OCI-LY1 (cell line): ENCODE measurements around the gene JOSD2.

Experiments used
- CTCF ChIP-seq: fragments of 200-600 bp; sonication (generic), shearing (Covaris generic); IDR thresholded peaks from 2 replicates; pipeline ENCODE4 v1.5.1; 2017; ENCODE audit warnings: mild to moderate bottlenecking, antibody characterized with exemption, low read length, moderate library complexity, mixed read lengths
- EZH2 ChIP-seq: fragments of 200-600 bp; sonication (generic), shearing (Covaris generic); IDR thresholded peaks from 2 replicates; pipeline ENCODE4 v1.8.0; 2017; ENCODE audit warnings: borderline replicate concordance, mixed run types, mild to moderate bottlenecking, antibody characterized with exemption, low read length, moderate library complexity, mixed read lengths

- TF ChIP-seq CTCF = no peak
- TF ChIP-seq EZH2 = no peak
These were observed 8.1 kb upstream of the JOSD2 start for GRCh38 chr19:50519006-50519575.
